DND-41 (cell line): ENCODE data around the gene KRT84.

Source experiments
- ATAC-seq: fragments of 200-7000 bp; cut with Tn5 transposase; 3 replicates; pipeline ENCODE4 v1.9.1; 2021; ENCODE audit warnings: low read depth; ENCODE audit not compliant: insufficient read depth
- DNase-seq: peaks from one replicate; pipeline ENCODE4 v3.0.0-alpha.2; 2020
- H2AFZ ChIP-seq: 2 replicates; pipeline ENCODE4 v1.6.0; 2012; ENCODE audit warnings: low read depth, low read length
- H3K27ac ChIP-seq: 2 replicates; pipeline ENCODE4 v1.5.1; 2012; ENCODE audit warnings: low read length, inconsistent platforms
- H3K27me3 ChIP-seq: fragments of 200-600 bp; sonication (generic); 2 replicates; pipeline ENCODE4 v1.6.0; 2012; ENCODE audit warnings: low read length, mild to moderate bottlenecking, inconsistent platforms; ENCODE audit not compliant: insufficient read depth, poor library complexity
- H3K36me3 ChIP-seq: 2 replicates; pipeline ENCODE4 v1.5.1; 2012; ENCODE audit warnings: low read length, inconsistent platforms; ENCODE audit not compliant: insufficient read depth
- H3K4me1 ChIP-seq: 2 replicates; pipeline ENCODE4 v1.5.1; 2012; ENCODE audit warnings: mild to moderate bottlenecking, low read length; ENCODE audit not compliant: insufficient read depth
- H3K4me2 ChIP-seq: 2 replicates; pipeline ENCODE4 v1.6.0; 2012; ENCODE audit warnings: mild to moderate bottlenecking, moderate library complexity, low read length, inconsistent platforms; ENCODE audit not compliant: insufficient read depth
- H3K4me3 ChIP-seq, 2 experiments: fragments of 200-600 bp in 1 of 2; shearing (Covaris generic) in 1 of 2; 2 replicates each; pipeline ENCODE4 v1.5.1; 2012 to 2016; ENCODE audit warnings: inconsistent platforms in 2 of 2, low read length in 2 of 2, mild to moderate bottlenecking in 2 of 2, low read depth in 1 of 2, moderate library complexity in 1 of 2
- H3K79me2 ChIP-seq: 2 replicates; pipeline ENCODE4 v1.6.0; 2012; ENCODE audit warnings: low read length, inconsistent platforms; ENCODE audit not compliant: insufficient read depth
- H3K9ac ChIP-seq: 2 replicates; pipeline ENCODE4 v1.6.0; 2012; ENCODE audit warnings: low read depth, mild to moderate bottlenecking, inconsistent platforms, low read length, moderate library complexity
- H3K9me3 ChIP-seq: 2 replicates; pipeline ENCODE4 v1.5.1; 2012; ENCODE audit warnings: low read length, moderate library complexity, mild to moderate bottlenecking, inconsistent platforms; ENCODE audit not compliant: insufficient read depth, severe bottlenecking
- H4K20me1 ChIP-seq: 2 replicates; pipeline ENCODE4 v1.6.0; 2012; ENCODE audit warnings: low read length; ENCODE audit not compliant: insufficient read depth
- EZH2 ChIP-seq: IDR thresholded peaks from 3 replicates; pipeline ENCODE4 v1.6.1; 2012; ENCODE audit warnings: borderline replicate concordance, low read depth, mild to moderate bottlenecking, moderate library complexity, low read length, inconsistent platforms; ENCODE audit not compliant: severe bottlenecking
- TF ChIP-seq, protein P1 (sequence below): IDR thresholded peaks from 2 replicates; pipeline ENCODE4 v1.5.1; 2012; ENCODE audit warnings: borderline replicate concordance, low read length, moderate library complexity, mild to moderate bottlenecking; ENCODE audit not compliant: poor library complexity, severe bottlenecking; ENCODE audit errors: extremely low read depth

KRT84 gene

DNA sequence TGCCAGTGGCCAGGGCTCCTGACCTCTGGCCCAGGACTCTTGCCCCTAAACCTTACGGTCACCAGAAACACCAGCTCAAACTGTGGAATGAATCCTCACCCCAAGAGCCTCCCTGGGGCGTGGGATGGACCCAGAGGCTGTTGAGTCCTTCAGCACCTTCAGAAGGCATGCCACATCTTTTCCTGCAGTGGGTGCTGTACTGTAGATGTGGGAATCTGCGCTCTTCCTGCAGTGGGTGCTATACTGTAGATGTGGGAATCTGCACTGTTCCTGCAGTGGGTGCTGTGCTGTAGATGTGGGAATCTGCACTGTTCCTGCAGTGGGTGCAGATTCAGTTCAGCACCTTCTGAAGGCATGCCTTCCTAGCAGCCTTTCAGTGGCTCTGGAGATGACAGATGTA is 19.5 kb upstream of the KRT84 start:
- H4K20me1 ChIP-seq: peaks cover 4% of the 10 kb centered on the region; the same call in 1 of the 2 replicates
- no peak overlapping the region for H3K27ac ChIP-seq
- ATAC-seq: no peak
- H3K4me1 ChIP-seq: no peaks in the 10 kb centered on the region
- H3K27me3 ChIP-seq: peaks cover 6% of the 10 kb centered on the region
- no peak overlapping the region for H2AFZ ChIP-seq
- TF ChIP-seq, protein P1, sequence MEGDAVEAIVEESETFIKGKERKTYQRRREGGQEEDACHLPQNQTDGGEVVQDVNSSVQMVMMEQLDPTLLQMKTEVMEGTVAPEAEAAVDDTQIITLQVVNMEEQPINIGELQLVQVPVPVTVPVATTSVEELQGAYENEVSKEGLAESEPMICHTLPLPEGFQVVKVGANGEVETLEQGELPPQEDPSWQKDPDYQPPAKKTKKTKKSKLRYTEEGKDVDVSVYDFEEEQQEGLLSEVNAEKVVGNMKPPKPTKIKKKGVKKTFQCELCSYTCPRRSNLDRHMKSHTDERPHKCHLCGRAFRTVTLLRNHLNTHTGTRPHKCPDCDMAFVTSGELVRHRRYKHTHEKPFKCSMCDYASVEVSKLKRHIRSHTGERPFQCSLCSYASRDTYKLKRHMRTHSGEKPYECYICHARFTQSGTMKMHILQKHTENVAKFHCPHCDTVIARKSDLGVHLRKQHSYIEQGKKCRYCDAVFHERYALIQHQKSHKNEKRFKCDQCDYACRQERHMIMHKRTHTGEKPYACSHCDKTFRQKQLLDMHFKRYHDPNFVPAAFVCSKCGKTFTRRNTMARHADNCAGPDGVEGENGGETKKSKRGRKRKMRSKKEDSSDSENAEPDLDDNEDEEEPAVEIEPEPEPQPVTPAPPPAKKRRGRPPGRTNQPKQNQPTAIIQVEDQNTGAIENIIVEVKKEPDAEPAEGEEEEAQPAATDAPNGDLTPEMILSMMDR: no peak
- no peak for TF ChIP-seq EZH2
- no peak overlapping the region for H3K4me3 ChIP-seq
- H3K9ac ChIP-seq: no peak overlapping the region
- DNase-seq: no peak
- no peak overlapping the region for H3K4me2 ChIP-seq
- no peaks in the 10 kb centered on the region for H3K36me3 ChIP-seq
- no peaks in the 10 kb centered on the region for H3K9me3 ChIP-seq
- no peaks in the 10 kb centered on the region for H3K79me2 ChIP-seq

- H3K4me1 ChIP-seq: no peaks in the 10 kb centered on the region
- H3K9me3 ChIP-seq: no peaks in the 10 kb centered on the region
- no peak overlapping the region for H3K4me2 ChIP-seq
- H3K27me3 ChIP-seq: peaks cover 6% of the 10 kb centered on the region
- no peak for ATAC-seq
- no peaks in the 10 kb centered on the region for H3K36me3 ChIP-seq
- peaks cover 4% of the 10 kb centered on the region; the same call in 1 of the 2 replicates for H4K20me1 ChIP-seq
- no peak overlapping the region for H3K27ac ChIP-seq
- no peak for DNase-seq
- no peak overlapping the region for H3K9ac ChIP-seq
- TF ChIP-seq, protein P1: no peak
- no peak for TF ChIP-seq EZH2
- H2AFZ ChIP-seq: no peak overlapping the region
- no peak overlapping the region for H3K4me3 ChIP-seq
- no peaks in the 10 kb centered on the region for H3K79me2 ChIP-seq
Observed at GRCh38 chr12:52403561-52403960, 18.1 kb upstream of the KRT84 start.

- Histone ChIP-seq H4K20me1 (peaks cover 4% of the 10 kb centered on the region; the same call in 1 of the 2 replicates), H3K27ac (no peak overlapping the region), H3K9me3 (no peaks in the 10 kb centered on the region), H3K27me3 (peaks cover 6% of the 10 kb centered on the region), H3K79me2 (no peaks in the 10 kb centered on the region), H3K9ac (no peak overlapping the region), H3K4me2 (no peak overlapping the region), H3K4me3 (no peak overlapping the region), H3K36me3 (no peaks in the 10 kb centered on the region), H3K4me1 (no peaks in the 10 kb centered on the region), H2AFZ (no peak overlapping the region)
- ATAC-seq (no peak), DNase-seq (no peak)
- TF ChIP-seq, protein P1: no peak
- no peak for TF ChIP-seq EZH2
Observed at GRCh38 chr12:52402873-52403540, 17.6 kb upstream of the KRT84 start.

DNA sequence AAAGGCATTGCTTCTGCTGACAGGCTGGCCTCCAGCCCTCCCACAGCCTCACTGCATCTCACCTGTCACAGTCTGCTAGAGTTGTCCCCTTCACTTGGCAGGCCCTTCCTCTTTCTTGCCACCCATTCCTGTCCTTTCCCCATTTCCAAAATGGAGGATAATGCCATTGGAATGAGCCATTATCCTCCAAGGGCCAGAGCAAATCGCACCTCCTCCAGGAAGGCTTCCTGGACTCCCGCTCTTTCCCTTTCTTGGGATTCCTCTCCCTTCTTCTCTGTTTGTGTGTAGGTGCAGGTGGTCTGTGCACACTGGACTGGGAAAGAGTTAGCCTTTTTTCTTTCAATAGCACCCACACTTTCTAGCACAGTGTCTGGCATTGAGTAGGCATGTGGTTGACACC is 16.9 kb upstream of the KRT84 start:
- H3K4me1 ChIP-seq: no peaks in the 10 kb centered on the region
- DNase-seq (no peak), ATAC-seq (no peak)
- H2AFZ ChIP-seq: no peak overlapping the region
- H3K9ac ChIP-seq: no peak overlapping the region
- H4K20me1 ChIP-seq: peaks cover 4% of the 10 kb centered on the region; the same call in 1 of the 2 replicates
- no peaks in the 10 kb centered on the region for H3K9me3 ChIP-seq
- no peak overlapping the region for H3K27ac ChIP-seq
- H3K36me3 ChIP-seq: no peaks in the 10 kb centered on the region
- no peaks in the 10 kb centered on the region for H3K79me2 ChIP-seq
- peaks cover 6% of the 10 kb centered on the region for H3K27me3 ChIP-seq
- no peak for TF ChIP-seq EZH2
- TF ChIP-seq, protein P1: no peak
- no peak overlapping the region for H3K4me3 ChIP-seq
- no peak overlapping the region for H3K4me2 ChIP-seq
